MCF 10A (cell line): ENCODE measurements around the gene SRRM2. TPM values are rescaled to one million over a fixed set of nuclear protein-coding genes. Genes with fewer than 3 reads are reported as not detected.

Experiments
- BruUV-seq: library from RNA; stranded (reverse); fragments of 400-500 nt; replicated peaks from 2 replicates; lab custom pipeline; 2021; lab: Mats Ljungman, UMichigan
- CTCF ChIA-PET: fragments of 300-600 bp; sonication (Branson Sonifier 250); formaldehyde crosslinking; extraction: SDS; loops from one replicate; lab custom pipeline; 2021; ENCODE audit warnings: antibody characterized with exemption, inconsistent platforms; lab: Yijun Ruan, JAX
- POLR2A ChIA-PET: fragments of 300-600, 350-650 bp; sonication (Branson Sonifier 250); formaldehyde crosslinking; extraction: SDS; loops from one replicate; lab custom pipeline; 2020; ENCODE audit warnings: antibody characterized with exemption, inconsistent platforms; lab: Yijun Ruan, JAX
- DNase-seq: peaks from one replicate; pipeline ENCODE4 v3.0.0-alpha.2; 2018; ENCODE audit not compliant: unreplicated experiment
- H3K27ac Mint-ChIP-seq: one replicate; pipeline ENCODE4 v1.8.0; 2022; ENCODE audit warnings: mild to moderate bottlenecking, low read depth, mixed read lengths; ENCODE audit not compliant: unreplicated experiment
- H3K27me3 Mint-ChIP-seq: one replicate; pipeline ENCODE4 v1.8.0; 2022; ENCODE audit warnings: mixed read lengths; ENCODE audit not compliant: insufficient read depth, unreplicated experiment
- H3K36me3 Mint-ChIP-seq: one replicate; pipeline ENCODE4 v1.8.0; 2022; ENCODE audit warnings: mild to moderate bottlenecking, moderate library complexity, mixed read lengths; ENCODE audit not compliant: insufficient read depth, unreplicated experiment
- H3K4me1 Mint-ChIP-seq: one replicate; pipeline ENCODE4 v1.8.0; 2022; ENCODE audit warnings: mixed read lengths; ENCODE audit not compliant: insufficient read depth, unreplicated experiment
- H3K4me3 Mint-ChIP-seq: one replicate; pipeline ENCODE4 v1.8.0; 2022; ENCODE audit warnings: mild to moderate bottlenecking, moderate library complexity, mixed read lengths; ENCODE audit not compliant: unreplicated experiment
- H3K9me3 Mint-ChIP-seq: one replicate; pipeline ENCODE4 v1.8.0; 2022; ENCODE audit warnings: mixed read lengths; ENCODE audit not compliant: unreplicated experiment
- intact Hi-C: fragments of 100-400 bp; cut with micrococcal nuclease; formaldehyde crosslinking; loops from 2 replicates; pipeline ENCODE4 v1.14.1; 2022
- total RNA-seq: library from RNA; stranded (reverse); gene quantifications from 2 replicates; pipeline ENCODE4 v1.2.3, GENCODE V29; 2022
- TF ChIP-seq, protein P1 (sequence below): fragments of 200-600 bp; IDR thresholded peaks from one replicate; pipeline ENCODE4 v1.8.0; 2022; ENCODE audit warnings: antibody characterized with exemption, mild to moderate bottlenecking; ENCODE audit not compliant: unreplicated experiment

Gene SRRM2
- total RNA-seq, 1 experiment from 2014 or later = 779 TPM

DNA sequence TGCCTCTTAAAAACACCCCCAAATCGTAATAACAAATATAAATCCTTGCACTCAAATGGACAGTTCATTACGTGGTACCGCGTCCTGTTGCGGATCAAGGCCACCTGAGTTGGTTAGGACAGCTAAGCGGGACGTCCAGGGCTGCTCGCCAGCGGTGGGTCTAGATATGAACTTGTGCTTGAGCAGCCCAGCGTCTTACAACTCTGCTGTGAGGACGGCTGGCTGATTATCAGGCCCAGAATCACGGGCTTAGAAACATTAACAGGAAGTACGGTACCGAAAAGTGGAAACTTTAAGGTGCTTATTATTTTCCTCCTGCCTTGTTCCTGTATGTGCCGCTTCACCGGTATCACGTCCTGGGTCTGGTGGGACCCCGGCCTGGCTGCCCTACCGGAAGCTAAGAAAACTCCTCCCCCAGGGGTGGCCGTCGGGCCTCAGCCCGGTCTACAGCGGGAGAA is 832 bp upstream of the SRRM2 start:
- H3K27ac Mint-ChIP-seq = peak overlapping the region; percentile 99
- TF ChIP-seq, protein P1, sequence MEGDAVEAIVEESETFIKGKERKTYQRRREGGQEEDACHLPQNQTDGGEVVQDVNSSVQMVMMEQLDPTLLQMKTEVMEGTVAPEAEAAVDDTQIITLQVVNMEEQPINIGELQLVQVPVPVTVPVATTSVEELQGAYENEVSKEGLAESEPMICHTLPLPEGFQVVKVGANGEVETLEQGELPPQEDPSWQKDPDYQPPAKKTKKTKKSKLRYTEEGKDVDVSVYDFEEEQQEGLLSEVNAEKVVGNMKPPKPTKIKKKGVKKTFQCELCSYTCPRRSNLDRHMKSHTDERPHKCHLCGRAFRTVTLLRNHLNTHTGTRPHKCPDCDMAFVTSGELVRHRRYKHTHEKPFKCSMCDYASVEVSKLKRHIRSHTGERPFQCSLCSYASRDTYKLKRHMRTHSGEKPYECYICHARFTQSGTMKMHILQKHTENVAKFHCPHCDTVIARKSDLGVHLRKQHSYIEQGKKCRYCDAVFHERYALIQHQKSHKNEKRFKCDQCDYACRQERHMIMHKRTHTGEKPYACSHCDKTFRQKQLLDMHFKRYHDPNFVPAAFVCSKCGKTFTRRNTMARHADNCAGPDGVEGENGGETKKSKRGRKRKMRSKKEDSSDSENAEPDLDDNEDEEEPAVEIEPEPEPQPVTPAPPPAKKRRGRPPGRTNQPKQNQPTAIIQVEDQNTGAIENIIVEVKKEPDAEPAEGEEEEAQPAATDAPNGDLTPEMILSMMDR = no peak
- no peaks in the 10 kb centered on the region for H3K27me3 Mint-ChIP-seq
- no peaks in the 10 kb centered on the region for H3K9me3 Mint-ChIP-seq
- BruUV-seq = TSS peak; percentile 81
- intact Hi-C loops = loop anchor here (2.0 kb wide), 1 partner anchor 17 kb away; no protein-coding TSS in a partner anchor
- ChIA-PET CTCF (interaction anchor here (1.8 to 3.4 kb wide), 2 partner anchors 12 to 18 kb away, joined by 4 to 15 read pairs; no protein-coding TSS in a partner anchor), POLR2A (interaction anchor here (0.6 to 6.4 kb wide), 13 partner anchors 11 to 269 kb away, joined by 3 to 190 read pairs (median 7); partner anchors contain the start of genes ELOB, FLYWCH1, FLYWCH2 and KCTD5)
- no peak for DNase-seq
- H3K4me3 Mint-ChIP-seq = peak overlapping the region; percentile 89
- peaks cover 29% of the 10 kb centered on the region for H3K4me1 Mint-ChIP-seq
- peaks cover 52% of the 10 kb centered on the region for H3K36me3 Mint-ChIP-seq

DNA sequence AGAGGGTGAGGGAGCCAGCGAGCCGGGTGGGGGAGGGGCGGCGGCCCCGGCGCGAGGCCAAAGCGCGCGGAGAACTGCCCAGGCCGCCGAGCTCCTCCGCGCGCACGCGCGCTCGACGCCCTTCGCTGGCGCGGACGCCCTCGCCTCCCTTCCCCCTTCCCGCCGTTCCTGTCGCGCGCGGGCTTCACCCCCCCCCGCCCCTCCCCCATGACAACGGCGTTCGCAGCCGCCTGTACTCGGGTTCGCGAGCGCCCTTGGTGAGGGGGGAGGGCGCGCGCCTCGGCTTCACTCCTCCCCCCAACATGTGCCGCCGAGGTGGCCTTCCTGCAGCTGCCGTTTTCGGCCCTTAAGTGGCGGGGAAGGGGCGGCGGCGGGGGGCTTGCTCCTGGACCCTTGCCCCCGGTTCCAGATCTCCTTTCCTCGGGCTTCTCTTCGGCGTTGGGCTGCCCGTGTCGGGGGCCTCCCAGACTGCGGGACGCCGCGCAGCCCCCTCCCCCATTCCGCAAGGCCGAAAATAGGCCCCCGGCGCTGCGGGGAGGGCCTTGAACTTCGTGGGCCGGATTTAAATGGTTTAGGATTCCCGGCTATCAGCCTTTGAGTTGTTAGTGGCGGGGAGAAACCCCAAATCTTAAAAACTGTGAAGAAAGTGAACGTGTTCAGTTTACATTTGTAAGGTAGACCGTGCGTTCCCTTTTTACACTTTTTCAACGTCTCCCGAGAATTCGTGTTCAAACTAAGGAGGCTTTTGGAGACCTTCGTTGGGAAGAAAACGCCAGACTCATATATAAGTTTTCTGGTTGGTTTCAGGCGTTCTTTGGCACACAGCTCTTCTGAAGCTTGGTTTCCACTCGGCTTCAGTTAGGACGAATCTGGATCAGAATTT is 653 bp downstream of the SRRM2 start:
- Mint-ChIP-seq H3K27me3 (no peaks in the 10 kb centered on the region), H3K4me3 (peak overlapping the region; percentile 89), H3K9me3 (no peaks in the 10 kb centered on the region), H3K4me1 (peaks cover 44% of the 10 kb centered on the region), H3K27ac (peak overlapping the region; percentile 99), H3K36me3 (peaks cover 67% of the 10 kb centered on the region)
- ChIA-PET CTCF (interaction anchor here (0.6 to 3.4 kb wide), 7 partner anchors 13 to 115 kb away, joined by 3 to 15 read pairs (median 4); no protein-coding TSS in a partner anchor), POLR2A (interaction anchor here (0.6 to 6.4 kb wide), 32 partner anchors 9 to 1075 kb away, joined by 3 to 190 read pairs (median 4); partner anchors contain the start of genes ELOB, FLYWCH1, FLYWCH2 and KCTD5)
- intact Hi-C loops = loop anchor here (2.0 kb wide), 1 partner anchor 16 kb away; no protein-coding TSS in a partner anchor
- BruUV-seq = no TSS peak
- DNase-seq = peak; percentile 74
- TF ChIP-seq, protein P1 = no peak

DNA sequence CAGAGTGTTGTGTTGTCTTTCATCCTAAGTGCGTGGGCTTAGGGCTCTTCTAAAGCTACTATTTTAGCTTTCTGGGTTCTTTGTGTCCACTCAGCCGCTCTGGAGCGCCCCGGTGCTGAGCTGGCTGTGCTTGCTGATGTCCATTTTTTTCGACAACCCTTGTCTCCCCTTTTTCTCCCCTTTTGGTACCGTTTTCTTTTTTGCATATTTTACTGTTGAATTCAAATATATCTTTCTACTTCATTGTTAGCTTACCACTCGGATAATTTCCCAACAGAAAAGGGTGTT is 1.2 kb downstream of the SRRM2 start:
- no peaks in the 10 kb centered on the region for H3K27me3 Mint-ChIP-seq
- H3K36me3 Mint-ChIP-seq = peaks cover 73% of the 10 kb centered on the region
- peak overlapping the region; percentile 99 for H3K27ac Mint-ChIP-seq
- ChIA-PET POLR2A (interaction anchor here (0.6 to 6.4 kb wide), 20 partner anchors 8 to 585 kb away, joined by 3 to 190 read pairs (median 5); partner anchors contain the start of genes ELOB, FLYWCH1, FLYWCH2 and KCTD5), CTCF (interaction anchor here (0.6 to 3.4 kb wide), 7 partner anchors 13 to 167 kb away, joined by 3 to 15 read pairs (median 4); no protein-coding TSS in a partner anchor)
- H3K9me3 Mint-ChIP-seq = no peaks in the 10 kb centered on the region
- peak overlapping the region; percentile 89 for H3K4me3 Mint-ChIP-seq
- intact Hi-C loops = loop anchor here (2.0 kb wide), 1 partner anchor 15 kb away; no protein-coding TSS in a partner anchor
- TF ChIP-seq, protein P1 = no peak
- no TSS peak for BruUV-seq
- no peak for DNase-seq
- H3K4me1 Mint-ChIP-seq = peaks cover 50% of the 10 kb centered on the region

DNA sequence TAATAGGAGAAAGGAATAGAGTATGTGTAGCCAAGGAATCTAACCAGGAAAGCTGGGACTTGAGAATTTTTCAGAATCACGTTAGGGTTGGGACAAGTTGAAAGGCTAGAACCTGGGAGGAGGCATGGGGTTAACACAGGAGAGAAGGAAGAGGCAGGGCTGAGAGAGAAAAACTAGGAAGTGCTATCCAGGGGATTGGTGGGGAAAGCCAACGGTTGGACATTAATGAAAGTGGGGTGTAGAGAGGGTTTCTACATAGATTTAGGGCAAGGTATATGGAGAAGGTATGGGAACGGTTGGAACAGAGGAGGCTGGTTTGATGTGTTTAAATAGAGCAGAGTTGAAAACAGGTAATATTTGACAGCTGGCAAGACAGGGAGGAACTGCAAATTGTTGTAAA is 2.7 kb downstream of the SRRM2 start:
- POLR2A ChIA-PET = interaction anchor here (0.7 to 6.4 kb wide), 7 partner anchors 9 to 113 kb away, joined by 3 to 190 read pairs (median 23); partner anchors contain the start of genes ELOB and KCTD5

More for the DNA sequence above, 2.7 kb downstream of the SRRM2 start:
- DNase-seq = no peak
- peak overlapping the region; percentile 99 for H3K27ac Mint-ChIP-seq
- peak overlapping the region; percentile 89 for H3K4me3 Mint-ChIP-seq
- CTCF ChIA-PET = no interaction called here
- peaks cover 88% of the 10 kb centered on the region for H3K36me3 Mint-ChIP-seq
- TF ChIP-seq, protein P1 = no peak
- H3K4me1 Mint-ChIP-seq = peaks cover 54% of the 10 kb centered on the region
- no TSS peak for BruUV-seq
- no peaks in the 10 kb centered on the region for H3K27me3 Mint-ChIP-seq
- intact Hi-C loops = no loop called here
- no peaks in the 10 kb centered on the region for H3K9me3 Mint-ChIP-seq
